GM12872 (cell line): ENCODE results near the gene IL4I1.
A peak's percentile ranks its signal among the peaks of the same experiment; 100 is the strongest.

Experiments
- TF ChIP-seq, protein P1 (sequence below): IDR thresholded peaks from 3 replicates; pipeline ENCODE4 v1.5.1; 2011; ENCODE audit warnings: low read depth, mild to moderate bottlenecking, low read length, moderate library complexity; ENCODE audit not compliant: insufficient read depth

IL4I1 gene

DNA sequence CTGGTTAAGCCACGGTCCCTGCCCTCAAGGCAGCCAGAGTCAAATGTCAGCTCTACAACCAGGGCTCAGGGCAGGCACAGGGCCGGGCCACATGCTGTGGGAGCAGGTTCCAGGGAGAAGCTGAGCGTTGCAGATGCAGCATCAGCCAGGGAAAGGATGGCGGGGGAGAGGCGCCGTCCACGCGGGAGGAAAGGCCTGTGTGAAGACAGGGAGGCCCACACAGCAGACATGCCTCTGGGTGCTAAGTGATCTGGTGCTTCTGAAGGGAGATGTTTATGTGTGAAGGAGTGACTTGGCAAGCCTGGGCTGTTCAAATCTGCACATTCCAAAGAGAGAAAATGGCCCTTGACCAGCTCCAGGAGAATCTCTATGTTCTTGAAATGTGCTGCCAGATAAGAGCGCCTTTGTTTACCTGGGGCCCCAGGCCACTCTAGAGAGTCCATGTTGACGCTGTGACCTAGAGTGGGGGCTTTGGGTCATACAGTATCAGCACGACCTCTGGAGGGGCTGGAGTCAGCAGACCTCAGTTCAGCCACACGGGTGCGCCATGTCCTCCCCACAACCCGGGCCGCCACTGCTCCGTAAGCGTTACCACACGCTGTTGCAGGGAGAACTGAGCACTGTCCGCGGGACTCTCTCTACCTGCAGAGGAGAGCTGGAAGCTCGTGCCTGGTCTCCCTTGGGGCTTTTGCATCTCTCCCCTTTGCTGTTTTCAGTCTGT is 16.4 kb upstream of the IL4I1 start:
- TF ChIP-seq, protein P1, sequence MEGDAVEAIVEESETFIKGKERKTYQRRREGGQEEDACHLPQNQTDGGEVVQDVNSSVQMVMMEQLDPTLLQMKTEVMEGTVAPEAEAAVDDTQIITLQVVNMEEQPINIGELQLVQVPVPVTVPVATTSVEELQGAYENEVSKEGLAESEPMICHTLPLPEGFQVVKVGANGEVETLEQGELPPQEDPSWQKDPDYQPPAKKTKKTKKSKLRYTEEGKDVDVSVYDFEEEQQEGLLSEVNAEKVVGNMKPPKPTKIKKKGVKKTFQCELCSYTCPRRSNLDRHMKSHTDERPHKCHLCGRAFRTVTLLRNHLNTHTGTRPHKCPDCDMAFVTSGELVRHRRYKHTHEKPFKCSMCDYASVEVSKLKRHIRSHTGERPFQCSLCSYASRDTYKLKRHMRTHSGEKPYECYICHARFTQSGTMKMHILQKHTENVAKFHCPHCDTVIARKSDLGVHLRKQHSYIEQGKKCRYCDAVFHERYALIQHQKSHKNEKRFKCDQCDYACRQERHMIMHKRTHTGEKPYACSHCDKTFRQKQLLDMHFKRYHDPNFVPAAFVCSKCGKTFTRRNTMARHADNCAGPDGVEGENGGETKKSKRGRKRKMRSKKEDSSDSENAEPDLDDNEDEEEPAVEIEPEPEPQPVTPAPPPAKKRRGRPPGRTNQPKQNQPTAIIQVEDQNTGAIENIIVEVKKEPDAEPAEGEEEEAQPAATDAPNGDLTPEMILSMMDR = peak; percentile 71

DNA sequence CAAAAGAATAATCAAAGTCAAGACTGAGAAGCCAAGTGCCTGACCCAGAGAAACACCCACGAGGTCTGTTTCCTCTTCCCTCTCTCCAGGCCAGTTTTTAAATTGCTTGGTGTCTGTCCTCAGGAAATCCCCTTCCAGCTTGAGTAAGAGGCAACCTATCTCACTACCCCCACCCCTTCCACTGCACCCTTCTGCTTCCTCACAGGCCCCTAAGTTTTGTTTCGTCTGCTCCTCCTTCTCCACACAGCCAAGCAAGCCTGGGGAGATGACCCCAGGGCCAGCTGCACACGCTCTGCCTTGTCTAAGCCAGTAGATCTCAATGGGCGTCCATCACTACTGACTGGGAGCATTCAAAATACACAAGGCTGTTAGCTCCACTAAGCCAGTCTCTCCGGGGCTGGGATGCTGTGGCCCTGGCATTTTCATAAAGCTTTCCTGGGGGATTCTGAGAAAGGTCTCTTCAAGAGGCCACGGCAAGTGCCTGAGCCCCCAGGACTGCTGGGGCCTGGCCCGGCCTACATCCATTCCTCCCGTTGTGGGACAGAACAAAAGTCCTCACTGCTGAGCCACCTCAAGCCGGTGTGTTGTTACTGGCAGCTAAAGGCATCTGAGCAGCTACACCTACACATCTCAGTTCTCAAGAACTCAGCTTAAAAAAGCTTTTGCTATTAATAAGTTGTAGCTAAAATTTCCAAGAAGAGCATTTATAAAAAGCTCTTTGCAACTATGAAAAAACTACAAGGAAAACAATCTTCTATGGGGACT is 14.9 kb upstream of the IL4I1 start:
- TF ChIP-seq, protein P1 = no peak

- TF ChIP-seq, protein P1 = no peak
Observed at GRCh38 chr19:49910179-49910578, 13.5 kb upstream of the IL4I1 start.

DNA sequence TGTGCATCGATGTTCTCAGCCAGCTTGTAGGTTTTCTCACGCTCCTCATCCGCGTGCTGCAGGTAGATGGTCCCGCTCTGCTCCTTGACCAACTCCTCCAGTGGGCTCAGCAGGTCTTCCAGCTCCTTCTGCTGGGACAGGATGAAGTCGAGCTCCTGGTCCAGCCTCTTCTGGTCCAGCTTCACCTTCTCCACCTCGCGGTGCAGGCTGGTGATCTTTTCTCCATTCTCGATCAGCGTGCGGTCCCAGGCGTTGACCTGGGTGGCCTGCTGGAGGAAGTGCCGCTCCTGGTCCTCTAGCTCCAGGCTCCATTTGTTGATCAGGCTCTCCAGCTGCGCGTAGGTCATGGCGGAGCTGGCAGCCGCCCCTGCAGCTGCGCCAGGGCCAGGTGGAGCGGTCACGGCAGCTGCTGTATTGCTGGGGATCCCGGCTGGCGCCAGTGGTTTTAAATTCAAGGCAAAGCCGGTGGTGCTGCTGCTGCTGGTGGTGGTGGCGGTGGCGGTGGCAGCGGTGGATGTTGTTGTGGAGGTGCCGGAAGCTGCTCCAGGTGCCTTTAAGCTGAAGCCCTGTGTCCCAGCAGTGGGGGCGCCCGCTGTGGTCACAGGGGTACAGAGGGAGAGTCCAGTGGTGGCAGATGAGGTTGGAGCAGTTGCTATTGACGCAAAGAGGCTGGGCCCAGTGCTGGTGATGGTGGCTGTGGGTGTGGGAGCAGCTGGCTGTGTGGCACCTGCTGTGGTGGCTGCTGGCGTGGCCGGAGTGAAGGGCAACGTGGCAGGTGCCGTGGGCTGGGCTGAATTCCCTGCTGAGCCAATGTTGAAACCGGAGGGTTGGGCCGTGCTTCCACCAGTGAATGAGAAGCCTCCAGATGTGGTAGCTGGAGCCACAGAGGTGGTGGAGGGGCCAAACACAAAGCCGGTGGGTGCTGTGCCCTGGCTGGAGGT is 12.1 kb upstream of the IL4I1 start:
- TF ChIP-seq, protein P1 = no peak

- TF ChIP-seq, protein P1 = no peak
Observed at GRCh38 chr19:49907745-49908446, 11.2 kb upstream of the IL4I1 start.

- TF ChIP-seq, protein P1 = no peak
Observed at GRCh38 chr19:49906879-49907564, 10.3 kb upstream of the IL4I1 start.
